HCT116 (cell line): Measurements from ENCODE around the gene SCT. TPM values are rescaled to one million over a fixed set of nuclear protein-coding genes. Genes with fewer than 3 reads are reported as not detected.

Experiments
- ATAC-seq: fragments of 200-7000 bp; cut with Tn5 transposase; 2 replicates; pipeline ENCODE4 v1.9.1; 2020; ENCODE audit warnings: mild to moderate bottlenecking, moderate library complexity
- BruUV-seq: library from RNA; stranded (reverse); fragments of 400-500 nt; replicated peaks from 2 replicates; lab custom pipeline; 2021; lab: Mats Ljungman, UMichigan
- CTCF ChIA-PET: fragments of 300-600 bp; sonication (Branson Sonifier 250); formaldehyde crosslinking; loops from one replicate; lab custom pipeline; 2021; ENCODE audit warnings: antibody characterized with exemption; lab: Charles Lee
- POLR2A ChIA-PET: fragments of 300-600, 350-600 bp; sonication (Branson Sonifier 250); formaldehyde crosslinking; loops from one replicate; lab custom pipeline; 2021; ENCODE audit warnings: antibody characterized with exemption; lab: Charles Lee
- RAD21 ChIA-PET, 2 experiments: fragments of 300-600 bp; sonication (Branson Sonifier 250); formaldehyde crosslinking; loops; one replicate each; lab custom pipeline; 2023; ENCODE audit warnings: low total read pairs in 2 of 2; ENCODE audit not compliant: uncharacterized antibody in 2 of 2, unreplicated experiment in 2 of 2, low non-redundant PET in 1 of 2; lab: Charles Lee
- DNase-seq: peaks from one replicate; pipeline ENCODE4 v3.0.0-alpha.2; 2010; ENCODE audit warnings: low read depth, low spot score
- H2AFZ ChIP-seq: fragments of 200-600 bp; shearing (Covaris generic), sonication (generic); 2 replicates; pipeline ENCODE4 v1.6.1; 2017; ENCODE audit warnings: low read depth, mixed run types, mixed read lengths, antibody characterized with exemption, low read length; ENCODE audit not compliant: poor library complexity, severe bottlenecking
- H3K27ac ChIP-seq: 2 replicates; pipeline ENCODE4 v1.5.1; 2012; ENCODE audit warnings: low read depth, low read length
- H3K27me3 ChIP-seq: fragments of 200-600 bp; sonication (generic); 2 replicates; pipeline ENCODE4 v1.6.1; 2016; ENCODE audit warnings: mixed run types, low read length, mixed read lengths; ENCODE audit not compliant: insufficient read depth
- H3K36me3 ChIP-seq, 2 experiments: fragments of 200-500 bp in 1 of 2; fragments of 200-600 bp in 1 of 2; sonication (Bioruptor generic) in 1 of 2; sonication (generic) in 1 of 2; 2 replicates each; pipeline versions ENCODE4 v1.5.1 to v1.6.1; 2014 to 2016; ENCODE audit warnings: low read length in 2 of 2, inconsistent platforms in 1 of 2, mixed read lengths in 1 of 2, mixed run types in 1 of 2; ENCODE audit not compliant: insufficient read depth in 2 of 2, control insufficient read depth in 1 of 2
- H3K4me1 ChIP-seq, 2 experiments: fragments of 200-600 bp in 1 of 2; sonication (generic) in 1 of 2; 2 replicates each; pipeline versions ENCODE4 v1.5.1 to v1.6.1; 2012 to 2017; ENCODE audit warnings: low read length in 2 of 2, inconsistent platforms in 1 of 2, mild to moderate bottlenecking in 1 of 2, mixed read lengths in 1 of 2, mixed run types in 1 of 2, moderate library complexity in 1 of 2; ENCODE audit not compliant: insufficient read depth in 2 of 2, control insufficient read depth in 1 of 2
- H3K4me2 ChIP-seq: fragments of 200-600 bp; sonication (generic); 2 replicates; pipeline ENCODE4 v1.6.1; 2017; ENCODE audit warnings: mixed run types, low read length, mixed read lengths
- H3K4me3 ChIP-seq, 2 experiments: fragments of 200-600 bp in 1 of 2; sonication (generic) in 1 of 2; replicated peaks in 1 of 2; 2 replicates each; pipeline ENCODE4 v1.5.1; 2011 to 2016; ENCODE audit warnings: low read length in 2 of 2, control low read depth in 1 of 2, low read depth in 1 of 2, mild to moderate bottlenecking in 1 of 2, mixed read lengths in 1 of 2, mixed run types in 1 of 2
- H3K79me2 ChIP-seq: fragments of 200-600 bp; sonication (generic); 2 replicates; pipeline ENCODE4 v1.6.1; 2017; ENCODE audit warnings: mild to moderate bottlenecking, mixed run types, low read length, moderate library complexity, mixed read lengths; ENCODE audit not compliant: insufficient read depth
- H3K9ac ChIP-seq: fragments of 200-600 bp; sonication (generic); 2 replicates; pipeline ENCODE4 v1.6.1; 2016; ENCODE audit warnings: low read length, mixed read lengths
- H3K9me2 ChIP-seq: fragments of 200-600 bp; sonication (generic), shearing (Covaris generic); 2 replicates; pipeline ENCODE4 v1.6.1; 2017; ENCODE audit warnings: mixed run types, mild to moderate bottlenecking, moderate library complexity; ENCODE audit not compliant: insufficient read depth
- H3K9me3 ChIP-seq, 2 experiments: fragments of 200-500 bp in 1 of 2; fragments of 200-600 bp in 1 of 2; sonication (Bioruptor generic) in 1 of 2; sonication (generic) in 1 of 2; 2 replicates each; pipeline ENCODE4 v1.6.1; 2014 to 2017; ENCODE audit warnings: low read length in 2 of 2, mixed read lengths in 2 of 2, inconsistent platforms in 1 of 2, low read depth in 1 of 2, mild to moderate bottlenecking in 1 of 2, mixed run types in 1 of 2, moderate library complexity in 1 of 2; ENCODE audit not compliant: control insufficient read depth in 1 of 2, insufficient read depth in 1 of 2
- H4K20me1 ChIP-seq: fragments of 200-600 bp; sonication (generic), shearing (Covaris generic); 2 replicates; pipeline ENCODE4 v1.6.1; 2017; ENCODE audit warnings: mixed run types, mild to moderate bottlenecking, moderate library complexity; ENCODE audit not compliant: insufficient read depth
- CBX3 ChIP-seq: IDR thresholded peaks from 2 replicates; pipeline ENCODE4 v1.6.1; 2012; ENCODE audit warnings: low read depth
- ELF1 ChIP-seq: IDR thresholded peaks from 2 replicates; pipeline ENCODE4 v1.6.1; 2012; ENCODE audit warnings: low read depth, borderline replicate concordance
- EZH2 ChIP-seq: fragments of 200-600 bp; sonication (generic); IDR thresholded peaks from 2 replicates; pipeline ENCODE4 v1.6.1; 2017; ENCODE audit warnings: antibody characterized with exemption, mixed run types
- EZH2phosphoT487 ChIP-seq: fragments of 200-600 bp; IDR thresholded peaks from 2 replicates; pipeline ENCODE4 v1.6.1; 2018; ENCODE audit warnings: antibody characterized with exemption, borderline replicate concordance
- FOSL1 ChIP-seq: IDR thresholded peaks from 2 replicates; pipeline ENCODE4 v1.6.1; 2012; ENCODE audit warnings: low read depth
- POLR2A ChIP-seq: IDR thresholded peaks from 2 replicates; pipeline ENCODE4 v1.7.0; 2011; ENCODE audit warnings: borderline replicate concordance; ENCODE audit not compliant: insufficient read depth, insufficient read length; ENCODE audit errors: extremely low read depth
- POLR2AphosphoS5 ChIP-seq: IDR thresholded peaks from 2 replicates; pipeline ENCODE4 v1.6.1; 2011; ENCODE audit warnings: mild to moderate bottlenecking, low read depth, low read length, moderate library complexity
- RAD21 ChIP-seq: IDR thresholded peaks from 2 replicates; pipeline ENCODE4 v1.6.1; 2012; ENCODE audit warnings: low read depth, mild to moderate bottlenecking
- SIN3A ChIP-seq: IDR thresholded peaks from 2 replicates; pipeline ENCODE4 v1.6.1; 2012; ENCODE audit warnings: low read depth
- SP1 ChIP-seq: IDR thresholded peaks from 2 replicates; pipeline ENCODE4 v1.6.1; 2012; ENCODE audit warnings: low read depth
- SRF ChIP-seq: IDR thresholded peaks from 2 replicates; pipeline ENCODE4 v1.6.1; 2012; ENCODE audit warnings: low read depth
- YY1 ChIP-seq: IDR thresholded peaks from 2 replicates; pipeline ENCODE4 v1.6.1; 2011; ENCODE audit warnings: low read length, low read depth, moderate library complexity, mild to moderate bottlenecking; ENCODE audit not compliant: insufficient replicate concordance; ENCODE audit errors: extremely low read depth
- ZFX ChIP-seq: fragments of 450-650 bp; IDR thresholded peaks from 2 replicates; pipeline ENCODE4 v1.6.1; 2017
- ZNF274 ChIP-seq: fragments of 200-500 bp; sonication (Bioruptor generic); IDR thresholded peaks from 2 replicates; pipeline ENCODE4 v1.6.1; 2014; ENCODE audit warnings: mild to moderate bottlenecking, low read depth, low read length, inconsistent platforms
- intact Hi-C: fragments of 100-400 bp; cut with micrococcal nuclease; formaldehyde crosslinking; loops from 2 replicates; pipeline ENCODE4 v1.10.0; 2022
- total RNA-seq: library from RNA; stranded (reverse); gene quantifications from one replicate; pipeline ENCODE4 v1.2.1, GENCODE V29; 2021; ENCODE audit not compliant: unreplicated experiment
- TF ChIP-seq, protein P1 (sequence below): IDR thresholded peaks from 2 replicates; pipeline ENCODE4 v1.6.1; 2012
- TF ChIP-seq, protein P2 (sequence below): IDR thresholded peaks from 2 replicates; pipeline ENCODE4 v1.6.1; 2012; ENCODE audit warnings: low read depth
- TF ChIP-seq, protein P3 (sequence below): IDR thresholded peaks from 2 replicates; pipeline ENCODE4 v1.6.1; 2012

SCT gene
- total RNA-seq, 1 experiment from 2014 or later, result not detected

DNA sequence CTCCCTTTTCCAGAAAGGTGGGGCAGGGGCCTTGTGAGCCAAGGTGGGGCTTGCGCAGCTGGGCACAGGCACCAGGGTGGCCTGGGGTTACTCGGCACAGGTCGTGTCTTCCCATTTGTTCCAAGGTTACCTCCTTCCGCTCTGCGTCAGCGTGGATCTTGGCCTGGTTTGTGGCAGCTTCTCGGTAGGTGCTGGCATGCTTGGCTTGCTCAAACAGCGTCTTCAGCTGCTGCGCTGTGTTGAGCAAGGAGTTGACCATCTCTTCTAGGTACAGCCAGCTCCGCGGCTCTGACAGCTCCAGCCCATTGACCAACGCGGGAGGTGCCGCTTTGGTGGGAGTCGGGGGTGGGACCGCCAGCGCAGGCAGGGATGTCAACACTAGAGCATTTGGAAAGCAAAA is 47.4 kb upstream of the SCT start:
- POLR2A ChIA-PET, result no interaction called here
- CTCF ChIA-PET, result no interaction called here
- intact Hi-C loops, result no loop called here
- no TSS peak for BruUV-seq
- no peak overlapping the region for H3K9ac ChIP-seq
- no peak for ATAC-seq
- no peak overlapping the region for H3K4me2 ChIP-seq
- H3K79me2 ChIP-seq, result no peaks in the 10 kb centered on the region
- RAD21 ChIA-PET, result no interaction called here
- H3K9me3 ChIP-seq, result no peaks in the 10 kb centered on the region
- no peak overlapping the region for H2AFZ ChIP-seq
- DNase-seq, result no peak
- no peaks in the 10 kb centered on the region for H3K9me2 ChIP-seq
- TF ChIP-seq CBX3 (no peak), ZNF274 (no peak), ELF1 (no peak), SRF (no peak), POLR2A (no peak), SP1 (no peak), ZFX (no peak)
- no peaks in the 10 kb centered on the region for H3K27me3 ChIP-seq
- H4K20me1 ChIP-seq, result no peaks in the 10 kb centered on the region
- peaks cover 14 to 25% of the 10 kb centered on the region in 2 experiments for H3K36me3 ChIP-seq
- no peak overlapping the region for H3K4me3 ChIP-seq
- H3K27ac ChIP-seq, result no peak overlapping the region
- no peaks in the 10 kb centered on the region; a peak in 1 of 4 replicates for H3K4me1 ChIP-seq

DNA sequence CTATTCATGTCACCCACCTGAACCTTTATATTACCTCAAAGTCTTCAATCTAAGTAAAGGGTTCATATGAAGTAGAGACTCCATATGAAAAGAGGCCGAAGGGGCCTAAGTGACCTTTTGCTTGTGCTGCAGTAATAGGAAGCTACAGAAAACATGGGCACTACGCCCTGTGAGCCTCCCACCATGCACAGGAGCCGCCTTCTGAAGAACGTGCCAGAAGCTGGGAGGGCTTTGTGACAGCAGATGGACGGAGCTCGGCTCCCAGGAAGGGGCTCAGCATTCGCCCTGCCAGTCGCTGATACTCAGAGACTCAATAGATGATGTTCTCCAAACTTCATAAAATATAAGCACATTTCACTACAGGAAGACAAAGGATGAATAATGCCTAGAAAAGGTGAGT is 46.9 kb upstream of the SCT start:
- Histone ChIP-seq H3K4me2 (no peak overlapping the region), H3K9ac (no peak overlapping the region), H3K9me3 (no peaks in the 10 kb centered on the region), H3K27me3 (no peaks in the 10 kb centered on the region), H2AFZ (no peak overlapping the region), H3K27ac (no peak overlapping the region), H3K4me3 (no peak overlapping the region), H4K20me1 (no peaks in the 10 kb centered on the region), H3K36me3 (peaks cover 14 to 25% of the 10 kb centered on the region in 2 experiments), H3K9me2 (no peaks in the 10 kb centered on the region), H3K79me2 (no peaks in the 10 kb centered on the region), H3K4me1 (no peaks in the 10 kb centered on the region; a peak in 1 of 4 replicates)
- intact Hi-C loops, result no loop called here
- TF ChIP-seq SIN3A, result no peak
- TF ChIP-seq YY1, result no peak
- no peak for TF ChIP-seq EZH2phosphoT487
- TF ChIP-seq, protein P1, sequence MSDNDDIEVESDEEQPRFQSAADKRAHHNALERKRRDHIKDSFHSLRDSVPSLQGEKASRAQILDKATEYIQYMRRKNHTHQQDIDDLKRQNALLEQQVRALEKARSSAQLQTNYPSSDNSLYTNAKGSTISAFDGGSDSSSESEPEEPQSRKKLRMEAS, result no peak
- TF ChIP-seq POLR2AphosphoS5, result no peak
- TF ChIP-seq RAD21, result no peak
- TF ChIP-seq, protein P2, sequence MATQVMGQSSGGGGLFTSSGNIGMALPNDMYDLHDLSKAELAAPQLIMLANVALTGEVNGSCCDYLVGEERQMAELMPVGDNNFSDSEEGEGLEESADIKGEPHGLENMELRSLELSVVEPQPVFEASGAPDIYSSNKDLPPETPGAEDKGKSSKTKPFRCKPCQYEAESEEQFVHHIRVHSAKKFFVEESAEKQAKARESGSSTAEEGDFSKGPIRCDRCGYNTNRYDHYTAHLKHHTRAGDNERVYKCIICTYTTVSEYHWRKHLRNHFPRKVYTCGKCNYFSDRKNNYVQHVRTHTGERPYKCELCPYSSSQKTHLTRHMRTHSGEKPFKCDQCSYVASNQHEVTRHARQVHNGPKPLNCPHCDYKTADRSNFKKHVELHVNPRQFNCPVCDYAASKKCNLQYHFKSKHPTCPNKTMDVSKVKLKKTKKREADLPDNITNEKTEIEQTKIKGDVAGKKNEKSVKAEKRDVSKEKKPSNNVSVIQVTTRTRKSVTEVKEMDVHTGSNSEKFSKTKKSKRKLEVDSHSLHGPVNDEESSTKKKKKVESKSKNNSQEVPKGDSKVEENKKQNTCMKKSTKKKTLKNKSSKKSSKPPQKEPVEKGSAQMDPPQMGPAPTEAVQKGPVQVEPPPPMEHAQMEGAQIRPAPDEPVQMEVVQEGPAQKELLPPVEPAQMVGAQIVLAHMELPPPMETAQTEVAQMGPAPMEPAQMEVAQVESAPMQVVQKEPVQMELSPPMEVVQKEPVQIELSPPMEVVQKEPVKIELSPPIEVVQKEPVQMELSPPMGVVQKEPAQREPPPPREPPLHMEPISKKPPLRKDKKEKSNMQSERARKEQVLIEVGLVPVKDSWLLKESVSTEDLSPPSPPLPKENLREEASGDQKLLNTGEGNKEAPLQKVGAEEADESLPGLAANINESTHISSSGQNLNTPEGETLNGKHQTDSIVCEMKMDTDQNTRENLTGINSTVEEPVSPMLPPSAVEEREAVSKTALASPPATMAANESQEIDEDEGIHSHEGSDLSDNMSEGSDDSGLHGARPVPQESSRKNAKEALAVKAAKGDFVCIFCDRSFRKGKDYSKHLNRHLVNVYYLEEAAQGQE, result no peak
- TF ChIP-seq FOSL1, result no peak
- TF ChIP-seq SRF, result no peak
- TF ChIP-seq, protein P3, sequence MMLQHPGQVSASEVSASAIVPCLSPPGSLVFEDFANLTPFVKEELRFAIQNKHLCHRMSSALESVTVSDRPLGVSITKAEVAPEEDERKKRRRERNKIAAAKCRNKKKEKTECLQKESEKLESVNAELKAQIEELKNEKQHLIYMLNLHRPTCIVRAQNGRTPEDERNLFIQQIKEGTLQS, result no peak
- TF ChIP-seq EZH2, result no peak
- ChIA-PET RAD21 (no interaction called here), CTCF (no interaction called here), POLR2A (no interaction called here)
- DNase-seq (no peak), ATAC-seq (no peak)
- BruUV-seq, result no TSS peak
